Measurements from ENCODE around the gene FSIP1.

DNA sequence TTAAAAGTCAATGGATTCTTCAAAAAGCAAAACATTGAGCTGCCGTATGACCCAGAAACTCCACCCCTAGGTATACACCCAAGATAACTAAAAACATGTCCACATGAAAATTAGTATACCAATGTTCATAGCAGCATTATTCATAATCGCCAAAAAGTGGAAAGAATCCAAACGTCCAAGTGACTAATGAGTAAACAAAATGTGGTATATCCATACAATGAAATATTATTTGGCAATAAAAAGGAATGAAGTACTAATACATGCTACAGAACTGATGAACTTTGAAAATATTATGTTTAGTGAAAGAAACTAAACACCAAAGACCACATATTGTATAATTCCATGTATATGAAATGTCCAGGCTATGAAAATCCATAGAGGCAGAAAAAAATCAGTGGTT is 123.9 kb downstream of the FSIP1 start:
- TF ChIP-seq, protein P1, sequence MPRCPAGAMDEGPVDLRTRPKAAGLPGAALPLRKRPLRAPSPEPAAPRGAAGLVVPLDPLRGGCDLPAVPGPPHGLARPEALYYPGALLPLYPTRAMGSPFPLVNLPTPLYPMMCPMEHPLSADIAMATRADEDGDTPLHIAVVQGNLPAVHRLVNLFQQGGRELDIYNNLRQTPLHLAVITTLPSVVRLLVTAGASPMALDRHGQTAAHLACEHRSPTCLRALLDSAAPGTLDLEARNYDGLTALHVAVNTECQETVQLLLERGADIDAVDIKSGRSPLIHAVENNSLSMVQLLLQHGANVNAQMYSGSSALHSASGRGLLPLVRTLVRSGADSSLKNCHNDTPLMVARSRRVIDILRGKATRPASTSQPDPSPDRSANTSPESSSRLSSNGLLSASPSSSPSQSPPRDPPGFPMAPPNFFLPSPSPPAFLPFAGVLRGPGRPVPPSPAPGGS (IDR thresholded peaks at IDR 0.05), result no peak
- TF ChIP-seq POLR2A (IDR thresholded peaks at IDR 0.05; ENCODE audit: low read length), result no peak
- TF ChIP-seq HDAC2 (IDR thresholded peaks at IDR 0.05), result no peak
- no peak for TF ChIP-seq CHD4 (IDR thresholded peaks at IDR 0.05; ENCODE audit: borderline replicate concordance)
- no peak for TF ChIP-seq ZFP36 (IDR thresholded peaks at IDR 0.05; ENCODE audit: borderline replicate concordance, partially characterized antibody)
- no peak for TF ChIP-seq TP53 (CRISPR knock-in tag; IDR thresholded peaks at IDR 0.05)
- TF ChIP-seq, protein P2, sequence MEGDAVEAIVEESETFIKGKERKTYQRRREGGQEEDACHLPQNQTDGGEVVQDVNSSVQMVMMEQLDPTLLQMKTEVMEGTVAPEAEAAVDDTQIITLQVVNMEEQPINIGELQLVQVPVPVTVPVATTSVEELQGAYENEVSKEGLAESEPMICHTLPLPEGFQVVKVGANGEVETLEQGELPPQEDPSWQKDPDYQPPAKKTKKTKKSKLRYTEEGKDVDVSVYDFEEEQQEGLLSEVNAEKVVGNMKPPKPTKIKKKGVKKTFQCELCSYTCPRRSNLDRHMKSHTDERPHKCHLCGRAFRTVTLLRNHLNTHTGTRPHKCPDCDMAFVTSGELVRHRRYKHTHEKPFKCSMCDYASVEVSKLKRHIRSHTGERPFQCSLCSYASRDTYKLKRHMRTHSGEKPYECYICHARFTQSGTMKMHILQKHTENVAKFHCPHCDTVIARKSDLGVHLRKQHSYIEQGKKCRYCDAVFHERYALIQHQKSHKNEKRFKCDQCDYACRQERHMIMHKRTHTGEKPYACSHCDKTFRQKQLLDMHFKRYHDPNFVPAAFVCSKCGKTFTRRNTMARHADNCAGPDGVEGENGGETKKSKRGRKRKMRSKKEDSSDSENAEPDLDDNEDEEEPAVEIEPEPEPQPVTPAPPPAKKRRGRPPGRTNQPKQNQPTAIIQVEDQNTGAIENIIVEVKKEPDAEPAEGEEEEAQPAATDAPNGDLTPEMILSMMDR (IDR thresholded peaks at IDR 0.05), result no peak
